Left lung (tissue), 10 donors: ENCODE data around the gene CPD. TPM values are rescaled to one million over a fixed set of nuclear protein-coding genes. Genes with fewer than 3 reads are reported as not detected.
A peak's percentile ranks its signal among the peaks of the same experiment; 100 is the strongest.

Source experiments
- ATAC-seq: fragments of 200-7000 bp; cut with Tn5 transposase; one replicate; pipeline ENCODE4 v1.9.1; 2020; ENCODE audit warnings: moderate library complexity
- DNase-seq, 4 donors: peaks; one replicate each; pipeline ENCODE4 v3.0.0-alpha.2; 2013 to 2020
- H3K27ac ChIP-seq, 2 donors: fragments of 200-600 bp; sonication (generic) in 1 of 2; one replicate each; pipeline versions ENCODE4 v1.5.0 to v1.8.0; 2020 to 2021
- H3K27me3 ChIP-seq, 2 donors: fragments of 200-600 bp; sonication (generic) in 1 of 2; one replicate each; pipeline versions ENCODE4 v1.5.0 to v1.8.0; 2020 to 2021
- H3K36me3 ChIP-seq, 2 donors: fragments of 200-600 bp; sonication (generic) in 1 of 2; one replicate each; pipeline versions ENCODE4 v1.5.0 to v1.8.0; 2020 to 2021
- H3K4me1 ChIP-seq, 2 donors: fragments of 200-600 bp; one replicate each; pipeline ENCODE4 v1.8.0; 2021
- H3K4me3 ChIP-seq, 2 donors: fragments of 200-600 bp; sonication (generic) in 1 of 2; one replicate each; pipeline versions ENCODE4 v1.5.0 to v1.8.0; 2020 to 2021; ENCODE audit warnings: mild to moderate bottlenecking in 1 of 2
- H3K9me3 ChIP-seq, 2 donors: fragments of 200-600 bp; sonication (generic) in 1 of 2; one replicate each; pipeline versions ENCODE4 v1.5.0 to v1.8.0; 2020 to 2021
- CTCF ChIP-seq, 2 donors: fragments of 200-600 bp; sonication (generic) in 1 of 2; IDR thresholded peaks; one replicate each; pipeline versions ENCODE4 v1.5.0 to v1.8.0; 2021; ENCODE audit warnings: antibody characterized with exemption in 2 of 2
- intact Hi-C, 2 donors: fragments of 100-400 bp; cut with DNase I; formaldehyde crosslinking; loops; one replicate each; pipeline versions ENCODE4 v1.11.2 to v1.14.2; 2022
- polyA plus RNA-seq, 6 donors: library from polyadenylated mRNA; unstranded; fragments of 120-200 nt; gene quantifications; one replicate each; pipeline ENCODE4 v1.2.1, GENCODE V29; 2013; ENCODE audit not compliant: insufficient read length in 6 of 6
- total RNA-seq, 2 donors: library from RNA; stranded (reverse); fragmentation: NEBNext Ultra II Directional; extraction: Animal tissue kit (Norgen Biotek cat#: 25700); gene quantifications; one replicate each; pipeline ENCODE4 v1.2.1, GENCODE V29; 2021
- donor health status: DM: no; HTN: yes; CAD: no.
- donor health status: DM: no; HTN: no; CAD: no.

CPD gene
- total and polyA plus RNA-seq, 8 donors = 48.5 to 124 (median 53.9) TPM

DNA sequence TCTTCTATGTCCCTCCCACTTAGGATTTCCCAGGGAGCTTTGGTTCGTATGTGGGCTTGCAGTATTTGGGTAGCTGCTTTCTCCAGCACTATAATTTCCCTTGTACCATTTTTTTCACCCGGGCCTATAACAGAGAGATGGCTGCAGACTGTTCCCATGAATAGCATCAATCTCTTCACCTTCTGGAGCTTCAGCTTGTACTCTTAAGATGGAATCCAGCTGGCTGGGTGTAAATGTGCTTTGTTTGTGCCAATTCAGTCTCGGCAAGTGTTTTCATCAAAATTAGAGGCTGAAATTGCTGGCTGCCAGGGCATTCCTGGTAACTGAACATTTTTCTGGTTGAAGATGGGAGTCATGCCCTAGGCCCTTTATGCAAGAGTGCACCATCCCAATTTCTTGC lies 12.2 kb upstream of the CPD start:
- no peak for ATAC-seq
- Histone ChIP-seq H3K27ac (no peak overlapping the region), H3K4me3 (no peak overlapping the region), H3K36me3 (no peaks in the 10 kb centered on the region), H3K9me3 (peaks cover 0 to 6% of the 10 kb centered on the region in 2 donors), H3K27me3 (no peaks in the 10 kb centered on the region), H3K4me1 (peaks cover 4 to 42% of the 10 kb centered on the region in 2 donors)
- intact Hi-C loops = no loop called here
- DNase-seq = no peak
- no peak for TF ChIP-seq CTCF (IDR thresholded peaks at IDR 0.05)

DNA sequence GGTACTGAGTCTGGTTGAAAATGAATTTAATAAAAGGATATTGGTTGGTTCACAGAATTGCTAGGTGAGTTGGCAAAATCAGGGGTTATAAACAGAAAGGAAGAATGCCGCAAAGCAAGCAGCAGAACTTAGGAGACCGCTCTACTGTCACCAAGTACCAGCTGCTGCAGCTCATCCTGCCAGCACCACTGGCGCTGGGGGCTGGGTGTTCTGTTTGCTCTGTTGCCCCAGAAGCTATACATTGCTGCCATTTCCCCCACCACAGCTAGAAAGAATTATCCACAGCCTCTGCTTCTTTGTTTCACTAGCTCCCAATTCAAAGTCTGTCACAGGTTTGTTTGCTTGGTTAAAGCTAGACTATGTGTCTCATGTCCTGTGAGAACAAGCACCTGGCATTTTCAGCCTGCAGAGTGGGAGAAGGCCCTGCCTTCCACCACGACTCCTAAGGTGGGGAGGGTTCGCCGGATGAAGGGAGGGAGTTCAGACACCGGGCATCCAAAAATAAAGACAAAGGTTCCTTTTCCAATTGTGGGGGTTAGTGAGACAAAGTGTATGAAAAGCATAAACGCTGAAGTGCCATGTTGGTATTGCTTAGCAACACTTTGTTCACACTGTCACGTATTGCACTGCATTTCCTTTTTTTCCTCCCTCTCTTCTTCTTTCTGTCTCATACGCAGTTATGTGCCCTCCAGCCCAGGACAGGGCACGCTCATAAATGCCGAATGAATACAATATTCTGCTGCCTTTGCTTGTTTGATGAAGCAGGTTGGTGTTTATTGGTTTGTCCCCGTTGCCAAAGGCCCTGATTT lies 9.6 kb upstream of the CPD start:
- peaks cover 0 to 25% of the 10 kb centered on the region in 2 donors for H3K4me1 ChIP-seq
- no peaks in the 10 kb centered on the region for H3K36me3 ChIP-seq
- intact Hi-C loops = no loop called here
- no peak overlapping the region for H3K4me3 ChIP-seq
- peak overlapping the region in 1 of 2 donors; percentile 67 for H3K27ac ChIP-seq
- peak; percentile 48 for ATAC-seq
- no peaks in the 10 kb centered on the region for H3K27me3 ChIP-seq
- no peaks in the 10 kb centered on the region for H3K9me3 ChIP-seq
- no peak for TF ChIP-seq CTCF (IDR thresholded peaks at IDR 0.05)
- DNase-seq = no peak

GRCh38 chr17:30369995-30370394 lies 8.7 kb upstream of the CPD start:
- no peaks in the 10 kb centered on the region for H3K36me3 ChIP-seq
- DNase-seq (no peak), ATAC-seq (peak; percentile 27)
- H3K9me3 ChIP-seq = no peaks in the 10 kb centered on the region
- peaks cover 0 to 20% of the 10 kb centered on the region in 2 donors for H3K4me1 ChIP-seq
- intact Hi-C loops = no loop called here
- TF ChIP-seq CTCF (IDR thresholded peaks at IDR 0.05) = no peak
- H3K27me3 ChIP-seq = no peaks in the 10 kb centered on the region
- H3K4me3 ChIP-seq = no peak overlapping the region
- no peak overlapping the region for H3K27ac ChIP-seq

DNA sequence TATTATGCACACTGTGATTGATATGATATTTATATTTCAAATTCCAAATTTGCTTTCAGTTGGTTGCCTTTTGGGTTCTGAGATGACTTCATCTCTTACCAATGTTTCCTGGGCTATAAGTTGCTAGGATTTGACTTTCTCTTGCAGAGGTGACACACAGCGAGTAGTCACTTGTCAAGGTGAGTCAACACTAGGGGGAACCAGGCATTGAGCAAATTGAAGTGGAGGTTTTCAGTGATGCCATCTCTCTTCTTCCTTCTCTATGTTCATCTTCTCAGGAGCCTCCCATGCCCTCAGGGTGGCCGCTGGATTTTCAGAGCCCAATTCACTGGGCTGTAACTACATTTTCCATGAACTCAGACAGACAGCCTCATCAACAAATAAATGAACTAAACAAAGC lies 6.0 kb upstream of the CPD start:
- H3K4me3 ChIP-seq = no peak overlapping the region
- H3K27ac ChIP-seq = no peak overlapping the region
- peaks cover 4 to 32% of the 10 kb centered on the region in 2 donors for H3K4me1 ChIP-seq
- ATAC-seq = no peak
- no peak for DNase-seq
- TF ChIP-seq CTCF (IDR thresholded peaks at IDR 0.05) = no peak
- no peaks in the 10 kb centered on the region for H3K9me3 ChIP-seq
- no peaks in the 10 kb centered on the region for H3K36me3 ChIP-seq
- H3K27me3 ChIP-seq = no peaks in the 10 kb centered on the region
- intact Hi-C loops = no loop called here

DNA sequence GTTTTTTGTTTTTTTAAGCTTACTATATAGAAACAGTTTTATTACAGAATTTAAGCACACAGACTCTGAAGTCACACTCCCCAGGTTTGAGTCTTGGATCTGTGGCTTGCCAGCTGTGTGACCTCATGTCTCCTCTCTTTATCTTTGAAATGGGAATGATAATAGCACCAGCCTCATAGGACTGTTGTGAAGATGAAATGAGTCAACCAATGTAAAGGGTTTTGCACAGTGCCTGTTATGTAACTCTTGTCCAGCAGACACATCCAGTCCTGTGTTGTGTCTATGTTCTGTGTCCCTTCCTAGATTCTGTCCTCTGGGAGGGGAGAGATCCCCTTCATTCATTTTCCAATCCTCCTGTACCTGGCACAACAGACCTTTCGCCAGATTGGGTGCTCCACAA lies 3.1 kb upstream of the CPD start:
- no peaks in the 10 kb centered on the region for H3K9me3 ChIP-seq
- DNase-seq = no peak
- no peak for TF ChIP-seq CTCF (IDR thresholded peaks at IDR 0.05)
- H3K4me3 ChIP-seq = no peak overlapping the region
- no peak for ATAC-seq
- intact Hi-C loops = no loop called here
- H3K4me1 ChIP-seq = peaks cover 4 to 31% of the 10 kb centered on the region in 2 donors
- H3K36me3 ChIP-seq = no peaks in the 10 kb centered on the region
- no peaks in the 10 kb centered on the region for H3K27me3 ChIP-seq
- no peak overlapping the region for H3K27ac ChIP-seq
